ENCODE data around the gene MACC1.

DNA sequence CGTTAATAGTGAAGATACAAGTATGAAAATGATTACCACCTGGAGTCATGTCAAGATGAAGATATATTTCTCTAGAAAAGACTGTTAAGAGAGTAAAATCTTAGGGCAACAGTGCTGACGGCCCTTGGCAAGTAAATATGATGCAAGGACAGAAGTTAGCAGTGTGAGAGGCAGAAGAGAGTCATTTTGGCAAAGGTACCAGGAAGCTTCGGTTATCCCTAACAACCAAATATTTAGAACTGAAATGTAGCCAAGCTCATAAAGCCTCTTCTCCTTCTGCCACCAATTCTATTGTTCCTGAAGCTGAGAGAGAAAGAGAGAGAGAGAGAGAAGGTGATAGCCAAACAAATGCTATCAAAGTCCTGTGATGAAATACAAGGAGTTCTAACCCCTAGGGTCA lies 109.6 kb downstream of the MACC1 start:
- TF ChIP-seq EGR1 (conservative IDR thresholded peaks at IDR 0.05) (no peak), L3MBTL2 (IDR thresholded peaks at IDR 0.05) (no peak), TBP (optimal IDR thresholded peaks at IDR 0.05; ENCODE audit: low read depth, low read length) (no peak), NCOR1 (IDR thresholded peaks at IDR 0.05) (no peak)
- TF ChIP-seq, protein P1, sequence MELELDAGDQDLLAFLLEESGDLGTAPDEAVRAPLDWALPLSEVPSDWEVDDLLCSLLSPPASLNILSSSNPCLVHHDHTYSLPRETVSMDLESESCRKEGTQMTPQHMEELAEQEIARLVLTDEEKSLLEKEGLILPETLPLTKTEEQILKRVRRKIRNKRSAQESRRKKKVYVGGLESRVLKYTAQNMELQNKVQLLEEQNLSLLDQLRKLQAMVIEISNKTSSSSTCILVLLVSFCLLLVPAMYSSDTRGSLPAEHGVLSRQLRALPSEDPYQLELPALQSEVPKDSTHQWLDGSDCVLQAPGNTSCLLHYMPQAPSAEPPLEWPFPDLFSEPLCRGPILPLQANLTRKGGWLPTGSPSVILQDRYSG (tag; conservative IDR thresholded peaks at IDR 0.05; ENCODE audit: low read depth) = no peak
- TF ChIP-seq, protein P2, sequence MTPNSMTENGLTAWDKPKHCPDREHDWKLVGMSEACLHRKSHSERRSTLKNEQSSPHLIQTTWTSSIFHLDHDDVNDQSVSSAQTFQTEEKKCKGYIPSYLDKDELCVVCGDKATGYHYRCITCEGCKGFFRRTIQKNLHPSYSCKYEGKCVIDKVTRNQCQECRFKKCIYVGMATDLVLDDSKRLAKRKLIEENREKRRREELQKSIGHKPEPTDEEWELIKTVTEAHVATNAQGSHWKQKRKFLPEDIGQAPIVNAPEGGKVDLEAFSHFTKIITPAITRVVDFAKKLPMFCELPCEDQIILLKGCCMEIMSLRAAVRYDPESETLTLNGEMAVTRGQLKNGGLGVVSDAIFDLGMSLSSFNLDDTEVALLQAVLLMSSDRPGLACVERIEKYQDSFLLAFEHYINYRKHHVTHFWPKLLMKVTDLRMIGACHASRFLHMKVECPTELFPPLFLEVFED (CRISPR knock-in tag; conservative IDR thresholded peaks at IDR 0.05) = no peak
- TF ChIP-seq, protein P3, sequence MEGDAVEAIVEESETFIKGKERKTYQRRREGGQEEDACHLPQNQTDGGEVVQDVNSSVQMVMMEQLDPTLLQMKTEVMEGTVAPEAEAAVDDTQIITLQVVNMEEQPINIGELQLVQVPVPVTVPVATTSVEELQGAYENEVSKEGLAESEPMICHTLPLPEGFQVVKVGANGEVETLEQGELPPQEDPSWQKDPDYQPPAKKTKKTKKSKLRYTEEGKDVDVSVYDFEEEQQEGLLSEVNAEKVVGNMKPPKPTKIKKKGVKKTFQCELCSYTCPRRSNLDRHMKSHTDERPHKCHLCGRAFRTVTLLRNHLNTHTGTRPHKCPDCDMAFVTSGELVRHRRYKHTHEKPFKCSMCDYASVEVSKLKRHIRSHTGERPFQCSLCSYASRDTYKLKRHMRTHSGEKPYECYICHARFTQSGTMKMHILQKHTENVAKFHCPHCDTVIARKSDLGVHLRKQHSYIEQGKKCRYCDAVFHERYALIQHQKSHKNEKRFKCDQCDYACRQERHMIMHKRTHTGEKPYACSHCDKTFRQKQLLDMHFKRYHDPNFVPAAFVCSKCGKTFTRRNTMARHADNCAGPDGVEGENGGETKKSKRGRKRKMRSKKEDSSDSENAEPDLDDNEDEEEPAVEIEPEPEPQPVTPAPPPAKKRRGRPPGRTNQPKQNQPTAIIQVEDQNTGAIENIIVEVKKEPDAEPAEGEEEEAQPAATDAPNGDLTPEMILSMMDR (IDR thresholded peaks at IDR 0.05 in 2 of 3, conservative IDR thresholded peaks at IDR 0.05 in 1 of 3; ENCODE audit: insufficient read depth in 2 of 3, low read depth in 1 of 3, low read length in 3 of 3) = no peak
